GM21737 (cell line): ENCODE data around the gene C1RL.
"Not testable (repeated sequence)": the region's sequence is repeated elsewhere in the genome, so short reads cannot be mapped to it uniquely, and the experiment has no call there.

Source experiments
- ATAC-seq: cut with Tn5 transposase; IDR thresholded peaks from one replicate; pipeline ENCODE4 v1.9.1; 2021; ENCODE audit warnings: mild to moderate bottlenecking, moderate library complexity; ENCODE audit not compliant: unreplicated experiment

Gene C1RL

GRCh38 chr12:7116196-7116595 is 7.2 kb upstream of the C1RL start:
- ATAC-seq, result no peak

- no peak for ATAC-seq
These were observed 5.8 kb upstream of the C1RL start for GRCh38 chr12:7114851-7115250.

GRCh38 chr12:7114008-7114407 is 5.0 kb upstream of the C1RL start:
- no peak for ATAC-seq

GRCh38 chr12:7113389-7113871 is 4.4 kb upstream of the C1RL start:
- no peak for ATAC-seq

GRCh38 chr12:7112041-7112440 is 3.0 kb upstream of the C1RL start:
- ATAC-seq, result no peak

- no peak for ATAC-seq
These were observed 1.6 kb upstream of the C1RL start for GRCh38 chr12:7110661-7111060.

GRCh38 chr12:7109572-7109920 is 532 bp upstream of the C1RL start:
- ATAC-seq, result no peak

GRCh38 chr12:7108003-7108795 is 815 bp downstream of the C1RL start:
- peak; percentile 90 for ATAC-seq

GRCh38 chr12:7107636-7108002 is 1.4 kb downstream of the C1RL start:
- ATAC-seq, result no peak

GRCh38 chr12:7107181-7107580 is 1.8 kb downstream of the C1RL start:
- ATAC-seq, result not testable (repeated sequence)

GRCh38 chr12:7106082-7106481 is 2.9 kb downstream of the C1RL start:
- no peak for ATAC-seq

GRCh38 chr12:7103837-7104584 is 5.0 kb downstream of the C1RL start:
- ATAC-seq, result no peak

- no peak for ATAC-seq
These were observed 6.4 kb downstream of the C1RL start for GRCh38 chr12:7102582-7102981.

GRCh38 chr12:7101694-7102131 is 7.3 kb downstream of the C1RL start:
- no peak for ATAC-seq

- no peak for ATAC-seq
These were observed 7.8 kb downstream of the C1RL start for GRCh38 chr12:7101047-7101693.

- no peak for ATAC-seq
These were observed 8.8 kb downstream of the C1RL start for GRCh38 chr12:7100239-7100638.

- ATAC-seq, result no peak
These were observed 9.6 kb downstream of the C1RL start for GRCh38 chr12:7099290-7099996.

- no peak for ATAC-seq
These were observed 12.0 kb downstream of the C1RL start for GRCh38 chr12:7096979-7097378.

GRCh38 chr12:7096006-7096932 is 12.7 kb downstream of the C1RL start:
- no peak for ATAC-seq

- no peak for ATAC-seq
These were observed 15.1 kb downstream of the C1RL start for GRCh38 chr12:7093892-7094291.
